ENCODE data around the gene PTPN22. TPM values are rescaled to one million over a fixed set of nuclear protein-coding genes. Genes with fewer than 3 reads are reported as not detected.
A peak's percentile ranks its signal among the peaks of the same experiment; 100 is the strongest.

The PTPN22 gene
- total RNA-seq, 2 experiments from 2014 or later: 42.4 to 52.6 TPM

GRCh38 chr1:113850127-113850796 lies 21.2 kb downstream of the PTPN22 start:
- H3K27ac Mint-ChIP-seq: no peak overlapping the region
- ChIA-PET CTCF (interaction anchor here (0.7 to 4.3 kb wide), 7 partner anchors 10 to 433 kb away, joined by 3 to 13 read pairs (median 3); no protein-coding TSS in a partner anchor), POLR2A (interaction anchor here (0.7 kb wide), 2 partner anchors 26 to 54 kb away, joined by 3 to 8 read pairs; partner anchors contain the start of gene AP4B1)
- intact Hi-C loops (cut with DNase I, micrococcal nuclease): no loop called here
- H3K36me3 Mint-ChIP-seq (ENCODE audit: low read depth): peaks cover 56% of the 10 kb centered on the region
- peaks cover 6% of the 10 kb centered on the region for H3K9me3 Mint-ChIP-seq (ENCODE audit: low read depth)
- ATAC-seq (no peak), DNase-seq (no peak)
- no peaks in the 10 kb centered on the region for H3K27me3 Mint-ChIP-seq
- H3K4me1 Mint-ChIP-seq: peaks cover 23% of the 10 kb centered on the region
- H3K4me3 Mint-ChIP-seq: no peak overlapping the region

GRCh38 chr1:113849072-113849471 lies 22.4 kb downstream of the PTPN22 start:
- intact Hi-C loops (cut with DNase I, micrococcal nuclease): no loop called here
- ChIA-PET POLR2A (no interaction called here), CTCF (no interaction called here)

GRCh38 chr1:113846391-113847035 lies 25.0 kb downstream of the PTPN22 start:
- no peak for ATAC-seq
- CTCF ChIA-PET: no interaction called here

More at GRCh38 chr1:113849072-113849471, 22.4 kb downstream of the PTPN22 start:
- Mint-ChIP-seq H3K27me3 (no peaks in the 10 kb centered on the region), H3K4me3 (no peak overlapping the region), H3K36me3 (ENCODE audit: low read depth) (peaks cover 49% of the 10 kb centered on the region), H3K4me1 (peaks cover 15% of the 10 kb centered on the region), H3K27ac (no peak overlapping the region), H3K9me3 (ENCODE audit: low read depth) (peaks cover 6% of the 10 kb centered on the region)
- ATAC-seq (no peak), DNase-seq (no peak)

GRCh38 chr1:113836534-113836933 lies 35.0 kb downstream of the PTPN22 start:
- ChIA-PET POLR2A (interaction anchor here (0.6 to 0.9 kb wide), 3 partner anchors 22 to 94 kb away, joined by 3 to 5 read pairs (median 4); no protein-coding TSS in a partner anchor), CTCF (interaction anchor here (0.6 to 3.9 kb wide), 19 partner anchors 15 to 143 kb away, joined by 3 to 57 read pairs (median 7); partner anchors contain the start of genes AP4B1, DCLRE1B, HIPK1 and OLFML3)
- H3K9me3 Mint-ChIP-seq (ENCODE audit: low read depth): no peaks in the 10 kb centered on the region
- no peak overlapping the region for H3K4me3 Mint-ChIP-seq
- no peak for DNase-seq
- no peak for ATAC-seq
- H3K4me1 Mint-ChIP-seq: peaks cover 4% of the 10 kb centered on the region
- intact Hi-C loops (cut with DNase I, micrococcal nuclease): loop anchor here (2.0 to 10.0 kb wide), 3 partner anchors 111 to 448 kb away; no protein-coding TSS in a partner anchor
- peaks cover 26% of the 10 kb centered on the region for H3K36me3 Mint-ChIP-seq (ENCODE audit: low read depth)
- H3K27me3 Mint-ChIP-seq: no peaks in the 10 kb centered on the region
- H3K27ac Mint-ChIP-seq: no peak overlapping the region

More at GRCh38 chr1:113846391-113847035, 25.0 kb downstream of the PTPN22 start:
- POLR2A ChIA-PET: no interaction called here
- Mint-ChIP-seq H3K9me3 (ENCODE audit: low read depth) (peaks cover 6% of the 10 kb centered on the region), H3K36me3 (ENCODE audit: low read depth) (peaks cover 49% of the 10 kb centered on the region), H3K4me3 (no peak overlapping the region), H3K27me3 (no peaks in the 10 kb centered on the region), H3K27ac (no peak overlapping the region), H3K4me1 (peaks cover 14% of the 10 kb centered on the region)
- intact Hi-C loops (cut with DNase I, micrococcal nuclease): no loop called here
- DNase-seq: no peak

- no peak for DNase-seq
Measured at GRCh38 chr1:113835686-113836290, 35.7 kb downstream of the PTPN22 start.

GRCh38 chr1:113834716-113835115 lies 36.8 kb downstream of the PTPN22 start:
- ChIA-PET CTCF (interaction anchor here (0.6 to 3.9 kb wide), 23 partner anchors 17 to 758 kb away, joined by 3 to 57 read pairs (median 5); partner anchors contain the start of genes AP4B1, DCLRE1B, HIPK1 and OLFML3), POLR2A (no interaction called here)
- H3K27me3 Mint-ChIP-seq: no peaks in the 10 kb centered on the region
- intact Hi-C loops (cut with DNase I, micrococcal nuclease): loop anchor here (1.0 to 10.0 kb wide), 4 partner anchors 71 to 450 kb away; partner anchors contain the start of genes DCLRE1B (in 2 of the 2) and HIPK1 (in 2 of the 2)
- no peaks in the 10 kb centered on the region for H3K9me3 Mint-ChIP-seq (ENCODE audit: low read depth)
- H3K4me1 Mint-ChIP-seq: peaks cover 4% of the 10 kb centered on the region
- ATAC-seq (no peak), DNase-seq (no peak)
- peaks cover 24% of the 10 kb centered on the region for H3K36me3 Mint-ChIP-seq (ENCODE audit: low read depth)
- H3K27ac Mint-ChIP-seq: no peak overlapping the region
- H3K4me3 Mint-ChIP-seq: no peak overlapping the region

More at GRCh38 chr1:113835686-113836290, 35.7 kb downstream of the PTPN22 start:
- Mint-ChIP-seq H3K36me3 (ENCODE audit: low read depth) (peaks cover 28% of the 10 kb centered on the region), H3K27me3 (no peaks in the 10 kb centered on the region), H3K4me1 (peaks cover 4% of the 10 kb centered on the region), H3K27ac (peak overlapping the region; percentile 55), H3K9me3 (ENCODE audit: low read depth) (no peaks in the 10 kb centered on the region), H3K4me3 (no peak overlapping the region)
- intact Hi-C loops (cut with DNase I, micrococcal nuclease): loop anchor here (1.0 to 10.0 kb wide), 5 partner anchors 70 to 449 kb away; partner anchors contain the start of genes DCLRE1B (in 2 of the 2) and HIPK1 (in 2 of the 2)
- ChIA-PET POLR2A (interaction anchor here (0.9 kb wide), 1 partner anchor 95 kb away, joined by 3 read pairs; no protein-coding TSS in a partner anchor), CTCF (interaction anchor here (0.6 to 3.9 kb wide), 32 partner anchors 16 to 319 kb away, joined by 3 to 57 read pairs (median 4); partner anchors contain the start of genes AP4B1, BCL2L15, DCLRE1B and HIPK1)
- ATAC-seq: no peak

- Mint-ChIP-seq H3K27ac (no peak overlapping the region), H3K4me3 (no peak overlapping the region), H3K4me1 (no peaks in the 10 kb centered on the region), H3K27me3 (no peaks in the 10 kb centered on the region), H3K9me3 (ENCODE audit: low read depth) (no peaks in the 10 kb centered on the region), H3K36me3 (ENCODE audit: low read depth) (peaks cover 25% of the 10 kb centered on the region)
- DNase-seq (no peak), ATAC-seq (no peak)
- POLR2A ChIA-PET: no interaction called here
- intact Hi-C loops (cut with DNase I, micrococcal nuclease): loop anchor here in 1 of 2 experiments (10.0 kb wide), 1 partner anchor 455 kb away; no protein-coding TSS in a partner anchor
- CTCF ChIA-PET: no interaction called here
Measured at GRCh38 chr1:113830039-113830438, 41.5 kb downstream of the PTPN22 start.

- POLR2A ChIA-PET: no interaction called here
Measured at GRCh38 chr1:113821916-113822315, 49.6 kb downstream of the PTPN22 start.

GRCh38 chr1:113818578-113818977 lies 52.9 kb downstream of the PTPN22 start:
- ATAC-seq (no peak), DNase-seq (no peak)
- ChIA-PET CTCF (no interaction called here), POLR2A (no interaction called here)
- no peaks in the 10 kb centered on the region for H3K9me3 Mint-ChIP-seq (ENCODE audit: low read depth)
- no peaks in the 10 kb centered on the region for H3K27me3 Mint-ChIP-seq
- H3K4me1 Mint-ChIP-seq: peaks cover 10% of the 10 kb centered on the region
- peaks cover 23% of the 10 kb centered on the region for H3K36me3 Mint-ChIP-seq (ENCODE audit: low read depth)
- H3K27ac Mint-ChIP-seq: no peak overlapping the region
- intact Hi-C loops (cut with DNase I, micrococcal nuclease): loop anchor here in 1 of 2 experiments (10.0 kb wide), 1 partner anchor 864 kb away; the partner anchor contains the start of gene SLC16A1
- H3K4me3 Mint-ChIP-seq: no peak overlapping the region

More at GRCh38 chr1:113821916-113822315, 49.6 kb downstream of the PTPN22 start:
- Mint-ChIP-seq H3K4me3 (no peak overlapping the region), H3K27ac (peak overlapping the region; percentile 48), H3K9me3 (ENCODE audit: low read depth) (no peaks in the 10 kb centered on the region), H3K4me1 (peaks cover 10% of the 10 kb centered on the region), H3K36me3 (ENCODE audit: low read depth) (peaks cover 19% of the 10 kb centered on the region), H3K27me3 (no peaks in the 10 kb centered on the region)
- no peak for DNase-seq
- peak; percentile 65 for ATAC-seq
- CTCF ChIA-PET: no interaction called here
- intact Hi-C loops (cut with DNase I, micrococcal nuclease): no loop called here

GRCh38 chr1:113813218-113813617 lies 58.3 kb downstream of the PTPN22 start:
- ATAC-seq (no peak), DNase-seq (no peak)
- H3K4me1 Mint-ChIP-seq: peaks cover 28% of the 10 kb centered on the region
- no peaks in the 10 kb centered on the region for H3K27me3 Mint-ChIP-seq
- ChIA-PET POLR2A (interaction anchor here (2.7 kb wide), 1 partner anchor 116 kb away, joined by 28 read pairs; the partner anchor contains the start of gene HIPK1), CTCF (interaction anchor here (0.6 to 2.3 kb wide), 2 partner anchors 91 to 667 kb away, joined by 3 to 11 read pairs; partner anchors contain the start of genes AP4B1 and DCLRE1B)
- H3K9me3 Mint-ChIP-seq (ENCODE audit: low read depth): no peaks in the 10 kb centered on the region
- H3K36me3 Mint-ChIP-seq (ENCODE audit: low read depth): peaks cover 21% of the 10 kb centered on the region
- peak overlapping the region; percentile 81 for H3K27ac Mint-ChIP-seq
- peak overlapping the region; percentile 97 for H3K4me3 Mint-ChIP-seq
- intact Hi-C loops (cut with DNase I, micrococcal nuclease): loop anchor here (2.0 to 10.0 kb wide), 14 partner anchors 54 to 1096 kb away; partner anchors contain the start of genes MAGI3 (in 2 of the 2), SLC16A1 (in 2 of the 2), AP4B1 (in 1 of the 2) and BCAS2 (in 1 of the 2)

All from activated CD4-positive, alpha-beta T cell treated with anti-CD3 and anti-CD28 coated beads for 36 hours (primary cell).